Measurements from ENCODE around the gene CAMTA2.
A peak's percentile ranks its signal among the peaks of the same experiment; 100 is the strongest.

Gene CAMTA2

DNA sequence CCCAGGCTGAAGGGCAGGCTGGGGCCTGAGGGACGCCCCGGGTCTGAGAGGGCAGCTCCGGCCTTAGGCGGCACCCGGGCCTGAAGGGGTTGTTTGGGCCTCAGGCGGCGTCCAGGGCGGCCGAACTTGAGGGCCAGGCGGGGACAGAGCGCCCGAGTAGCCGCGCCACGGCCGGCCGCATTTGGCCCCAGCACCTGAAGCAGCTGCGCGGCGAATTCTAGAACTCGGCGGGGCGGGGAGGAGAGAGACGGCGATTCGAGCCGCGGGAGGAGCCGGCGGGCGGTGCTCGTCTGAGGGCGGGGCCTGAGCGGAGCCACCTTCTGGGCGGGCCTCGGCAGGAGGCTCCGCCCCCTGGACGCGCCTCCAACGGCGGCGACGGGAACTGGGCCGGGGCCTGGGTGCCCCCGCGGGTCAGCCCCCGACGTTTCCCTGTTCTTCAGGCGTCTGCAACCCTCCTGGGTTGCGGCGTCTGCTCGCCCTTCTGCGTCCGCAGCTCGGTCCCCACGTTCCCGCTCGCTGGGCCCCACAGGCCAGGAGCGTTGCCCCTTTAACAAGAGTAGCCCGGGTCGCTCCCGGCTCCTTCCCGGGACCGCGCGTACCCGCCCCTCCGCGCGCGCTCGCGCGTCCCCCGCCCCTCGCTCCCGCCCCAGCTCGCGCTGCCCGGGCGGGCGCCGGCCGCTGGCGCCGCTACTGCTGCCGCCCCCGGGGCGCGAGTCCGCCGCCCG lies 10.0 kb upstream of the CAMTA2 start, which contains the start of the genes INCA1 and KIF1C:
INCA1 (minus strand) TSS at position 221 of the 725 bp plus-strand sequence. CDS start 3,085 bp downstream, outside the sequence.
KIF1C (plus strand) TSS at position 649 of the 725 bp plus-strand sequence. CDS start 2,297 bp downstream, outside the sequence.
- CTCF ChIA-PET = interaction anchor here (1.0 kb wide), 1 partner anchor 10 kb away, joined by 4 read pairs; the partner anchor contains the start of gene CAMTA2
- H3K27me3 Mint-ChIP-seq = peaks cover 22% of the 10 kb centered on the region
- peaks cover 27% of the 10 kb centered on the region for H3K4me1 Mint-ChIP-seq
- peaks cover 18% of the 10 kb centered on the region for H3K36me3 Mint-ChIP-seq
- H3K9me3 Mint-ChIP-seq = no peaks in the 10 kb centered on the region
- H3K27ac Mint-ChIP-seq = peak within 1 kb of the TSS; percentile 76
- H3K4me3 Mint-ChIP-seq = peak within 1 kb of the TSS; percentile 86
- DNase-seq = peak; percentile 94

- Mint-ChIP-seq H3K36me3 (peaks cover 4% of the 10 kb centered on the region), H3K9me3 (no peaks in the 10 kb centered on the region), H3K27ac (no peak overlapping the region), H3K4me1 (peaks cover 23% of the 10 kb centered on the region), H3K27me3 (peaks cover 22% of the 10 kb centered on the region), H3K4me3 (no peak overlapping the region)
- CTCF ChIA-PET = no interaction called here
- no peak for DNase-seq
Observed at GRCh38 chr17:4994081-4994595, 6.7 kb upstream of the CAMTA2 start.

DNA sequence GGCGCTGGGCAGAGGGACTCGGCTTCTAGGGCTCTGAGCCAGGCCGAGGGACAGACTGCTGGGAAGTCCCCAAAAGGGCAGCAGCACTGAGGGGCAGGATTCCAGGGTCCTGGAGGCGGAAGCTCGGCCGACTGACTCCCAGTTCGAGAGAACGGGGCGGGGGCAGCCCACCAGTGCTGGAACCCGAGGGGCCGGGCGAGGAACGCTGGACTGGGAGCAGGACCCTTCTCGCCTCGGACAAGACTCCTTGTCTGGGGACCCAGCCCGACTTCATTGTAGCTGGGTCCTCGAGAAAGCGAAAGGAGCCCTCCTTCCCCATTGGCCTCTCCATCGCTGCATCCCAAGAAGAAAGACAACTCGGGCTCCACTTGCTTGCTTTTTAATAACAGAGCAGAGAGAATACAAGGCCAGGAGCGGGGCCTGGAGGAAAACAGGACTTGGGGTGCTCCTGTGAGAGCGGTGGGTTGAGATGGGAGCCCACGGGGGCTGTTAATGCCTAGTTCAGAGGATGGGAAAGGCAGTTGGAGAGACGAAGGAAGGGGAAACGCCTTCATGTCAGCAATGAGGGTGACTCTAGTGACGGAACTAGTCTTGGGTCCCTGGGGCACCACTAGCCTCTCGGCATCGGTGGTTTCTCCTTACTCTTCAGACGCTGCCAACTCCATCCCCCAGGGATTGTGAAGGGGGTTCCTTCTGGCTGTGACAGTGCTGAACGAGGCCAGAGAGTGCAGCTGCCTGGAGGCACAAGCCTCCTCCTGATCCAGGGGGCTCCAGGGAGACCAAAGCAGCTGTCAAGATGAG lies 492 bp upstream of the CAMTA2 start:
- H3K9me3 Mint-ChIP-seq = no peaks in the 10 kb centered on the region
- H3K4me1 Mint-ChIP-seq = peaks cover 43% of the 10 kb centered on the region
- H3K36me3 Mint-ChIP-seq = peaks cover 16% of the 10 kb centered on the region
- peak overlapping the region; percentile 83 for H3K4me3 Mint-ChIP-seq
- H3K27me3 Mint-ChIP-seq = no peaks in the 10 kb centered on the region
- peak overlapping the region; percentile 93 for H3K27ac Mint-ChIP-seq
- no peak for DNase-seq
- CTCF ChIA-PET = interaction anchor here (0.9 to 3.6 kb wide), 7 partner anchors 10 to 88 kb away, joined by 3 to 17 read pairs (median 4); partner anchors contain the start of genes C17orf107, KIF1C and SLC25A11

GRCh38 chr17:4986403-4986802 lies 1.1 kb downstream of the CAMTA2 start:
- peaks cover 50% of the 10 kb centered on the region for H3K4me1 Mint-ChIP-seq
- peak overlapping the region; percentile 93 for H3K27ac Mint-ChIP-seq
- no peaks in the 10 kb centered on the region for H3K27me3 Mint-ChIP-seq
- CTCF ChIA-PET = interaction anchor here (0.9 to 3.6 kb wide), 8 partner anchors 16 to 77 kb away, joined by 3 to 17 read pairs (median 6); partner anchors contain the start of genes SLC25A11 and SPAG7
- no peaks in the 10 kb centered on the region for H3K9me3 Mint-ChIP-seq
- peaks cover 30% of the 10 kb centered on the region for H3K36me3 Mint-ChIP-seq
- DNase-seq = no peak
- H3K4me3 Mint-ChIP-seq = peak overlapping the region; percentile 83

GRCh38 chr17:4982305-4982704 lies 5.2 kb downstream of the CAMTA2 start:
- CTCF ChIA-PET = interaction anchor here (0.6 to 0.9 kb wide), 4 partner anchors 12 to 1464 kb away, joined by 3 read pairs; no protein-coding TSS in a partner anchor
- no peak for DNase-seq
- Mint-ChIP-seq H3K4me3 (no peak overlapping the region), H3K27me3 (no peaks in the 10 kb centered on the region), H3K36me3 (peaks cover 43% of the 10 kb centered on the region), H3K9me3 (no peaks in the 10 kb centered on the region), H3K4me1 (peaks cover 47% of the 10 kb centered on the region), H3K27ac (peak overlapping the region; percentile 44)

GRCh38 chr17:4980644-4981216 lies 6.7 kb downstream of the CAMTA2 start:
- Mint-ChIP-seq H3K4me1 (peaks cover 34% of the 10 kb centered on the region), H3K36me3 (peaks cover 45% of the 10 kb centered on the region), H3K9me3 (no peaks in the 10 kb centered on the region), H3K4me3 (no peak overlapping the region), H3K27me3 (no peaks in the 10 kb centered on the region), H3K27ac (peak overlapping the region; percentile 58)
- CTCF ChIA-PET = interaction anchor here (0.7 to 3.8 kb wide), 14 partner anchors 9 to 81 kb away, joined by 3 to 45 read pairs (median 4); partner anchors contain the start of gene SPAG7
- peak; percentile 66 for DNase-seq

GRCh38 chr17:4978726-4979125 lies 8.7 kb downstream of the CAMTA2 start:
- CTCF ChIA-PET = interaction anchor here (0.6 to 3.8 kb wide), 3 partner anchors 70 to 86 kb away, joined by 3 to 45 read pairs (median 11); no protein-coding TSS in a partner anchor
- Mint-ChIP-seq H3K4me1 (peaks cover 24% of the 10 kb centered on the region), H3K27me3 (no peaks in the 10 kb centered on the region), H3K36me3 (peaks cover 55% of the 10 kb centered on the region), H3K4me3 (no peak overlapping the region), H3K27ac (no peak overlapping the region), H3K9me3 (no peaks in the 10 kb centered on the region)
- DNase-seq = no peak

DNA sequence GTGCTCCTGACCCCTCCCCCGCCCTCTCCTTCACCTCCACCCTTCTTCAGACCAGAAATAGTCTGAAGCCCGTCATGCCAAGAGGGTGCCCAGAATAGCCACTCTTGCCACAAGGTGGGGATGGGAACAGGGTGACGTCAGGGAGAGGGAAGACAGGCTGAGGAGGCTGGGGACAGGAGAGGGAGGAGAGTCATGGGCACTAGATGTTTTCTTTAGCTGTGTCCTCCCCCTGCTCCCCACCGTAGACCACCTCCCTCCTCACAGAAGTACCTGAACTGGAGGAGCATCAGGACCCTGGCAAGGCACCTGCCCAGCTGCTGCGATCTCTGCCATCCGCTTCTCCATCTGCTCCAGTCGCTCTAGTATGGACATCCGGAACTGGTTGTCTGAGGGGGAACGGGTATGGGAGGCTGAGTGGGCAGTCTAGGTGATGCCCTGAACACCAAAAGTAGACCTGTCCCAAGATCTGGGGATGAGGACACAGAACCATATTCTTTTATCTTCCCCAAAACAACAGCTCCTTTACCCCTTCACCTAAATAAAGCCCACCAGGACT lies 13.3 kb downstream of the CAMTA2 start:
- no peak for DNase-seq
- H3K4me3 Mint-ChIP-seq = no peak overlapping the region
- CTCF ChIA-PET = interaction anchor here (1.0 to 1.7 kb wide), 2 partner anchors 65 to 89 kb away, joined by 3 to 6 read pairs; no protein-coding TSS in a partner anchor
- H3K4me1 Mint-ChIP-seq = peaks cover 7% of the 10 kb centered on the region
- peaks cover 48% of the 10 kb centered on the region for H3K36me3 Mint-ChIP-seq
- no peak overlapping the region for H3K27ac Mint-ChIP-seq
- no peaks in the 10 kb centered on the region for H3K9me3 Mint-ChIP-seq
- H3K27me3 Mint-ChIP-seq = no peaks in the 10 kb centered on the region

DNA sequence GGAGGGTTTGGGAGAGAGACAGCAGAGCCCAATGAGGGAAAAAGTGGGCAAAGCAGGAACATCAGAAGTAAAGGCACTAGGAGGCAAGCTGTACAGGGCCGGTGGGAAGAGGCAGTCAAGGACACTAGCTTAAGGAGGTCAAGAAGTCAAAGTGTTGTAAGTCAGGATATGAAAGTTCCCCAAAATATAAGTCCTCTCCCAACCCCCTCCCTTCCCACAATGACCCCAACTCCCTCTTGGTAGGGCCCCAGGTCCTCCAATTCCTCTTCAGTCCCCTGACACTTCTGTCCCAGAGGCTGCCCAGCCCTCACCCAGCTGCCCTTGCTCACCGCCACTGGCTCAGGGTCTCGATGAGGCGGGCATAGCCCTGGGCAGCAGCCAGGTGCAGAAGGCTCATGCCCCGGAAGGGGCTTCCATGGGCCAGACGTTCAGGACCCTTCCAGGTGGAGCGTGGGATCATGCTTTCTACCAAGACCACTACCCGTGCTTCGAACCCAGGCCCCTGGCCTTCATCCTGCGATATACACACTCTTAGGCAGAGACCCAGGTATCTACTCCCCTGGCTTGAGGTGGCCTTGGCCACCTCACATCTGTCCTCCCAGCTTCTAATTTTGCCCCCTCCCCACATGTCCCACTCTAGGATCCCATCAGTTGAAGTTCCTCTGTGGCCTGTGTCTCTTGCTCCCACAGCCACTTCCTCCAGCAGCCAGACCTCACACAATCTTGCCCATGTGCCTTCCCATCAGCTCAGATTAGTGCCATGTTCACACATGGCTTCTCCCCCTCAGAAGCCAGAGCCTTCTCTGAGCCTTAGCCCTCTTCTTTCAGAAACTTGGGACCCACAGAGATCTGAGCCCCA lies 14.0 kb downstream of the CAMTA2 start:
- Mint-ChIP-seq H3K9me3 (no peaks in the 10 kb centered on the region), H3K27ac (peak overlapping the region; percentile 44), H3K4me3 (no peak overlapping the region), H3K27me3 (no peaks in the 10 kb centered on the region), H3K4me1 (peaks cover 7% of the 10 kb centered on the region), H3K36me3 (peaks cover 48% of the 10 kb centered on the region)
- CTCF ChIA-PET = interaction anchor here (1.0 kb wide), 1 partner anchor 64 kb away, joined by 3 read pairs; no protein-coding TSS in a partner anchor
- DNase-seq = no peak

GRCh38 chr17:4972752-4973151 lies 14.7 kb downstream of the CAMTA2 start:
- Mint-ChIP-seq H3K27me3 (no peaks in the 10 kb centered on the region), H3K36me3 (peaks cover 46% of the 10 kb centered on the region), H3K4me1 (peaks cover 7% of the 10 kb centered on the region), H3K9me3 (no peaks in the 10 kb centered on the region), H3K4me3 (no peak overlapping the region), H3K27ac (no peak overlapping the region)
- CTCF ChIA-PET = no interaction called here
- DNase-seq = no peak

- CTCF ChIA-PET = interaction anchor here (1.0 to 4.0 kb wide), 2 partner anchors 8 to 15 kb away, joined by 4 to 17 read pairs; partner anchors contain the start of gene CAMTA2
Observed at GRCh38 chr17:4972322-4972721, 15.2 kb downstream of the CAMTA2 start.

GRCh38 chr17:4971826-4972225 lies 15.6 kb downstream of the CAMTA2 start:
- Mint-ChIP-seq H3K27me3 (no peaks in the 10 kb centered on the region), H3K4me3 (no peak overlapping the region), H3K9me3 (no peaks in the 10 kb centered on the region), H3K36me3 (peaks cover 37% of the 10 kb centered on the region), H3K27ac (no peak overlapping the region), H3K4me1 (peaks cover 7% of the 10 kb centered on the region)
- DNase-seq = no peak
- CTCF ChIA-PET = interaction anchor here (1.0 to 4.0 kb wide), 2 partner anchors 8 to 15 kb away, joined by 4 to 17 read pairs; partner anchors contain the start of gene CAMTA2

More at GRCh38 chr17:4972322-4972721, 15.2 kb downstream of the CAMTA2 start:
- no peaks in the 10 kb centered on the region for H3K9me3 Mint-ChIP-seq
- H3K27me3 Mint-ChIP-seq = no peaks in the 10 kb centered on the region
- peaks cover 42% of the 10 kb centered on the region for H3K36me3 Mint-ChIP-seq
- no peak overlapping the region for H3K27ac Mint-ChIP-seq
- H3K4me3 Mint-ChIP-seq = no peak overlapping the region
- peaks cover 7% of the 10 kb centered on the region for H3K4me1 Mint-ChIP-seq
- DNase-seq = no peak
